Right hindlimb (tissue), 1 donor: ENCODE results near the gene CHST1.
A peak's percentile ranks its signal among the peaks of the same experiment; 100 is the strongest.

Experiments
- DNase-seq: peaks from one replicate; pipeline ENCODE4 v3.0.0-alpha.2; 2018

CHST1 gene

GRCh38 chr11:45643598-45644260 lies 21.7 kb downstream of the CHST1 start:
- no peak for DNase-seq

- DNase-seq = no peak
Observed at GRCh38 chr11:45641961-45642360, 23.5 kb downstream of the CHST1 start.

GRCh38 chr11:45638051-45638450 lies 27.4 kb downstream of the CHST1 start:
- DNase-seq = no peak

GRCh38 chr11:45635907-45636306 lies 29.5 kb downstream of the CHST1 start:
- no peak for DNase-seq

GRCh38 chr11:45625611-45626010 lies 39.8 kb downstream of the CHST1 start:
- DNase-seq = no peak

- no peak for DNase-seq
Observed at GRCh38 chr11:45624095-45624494, 41.3 kb downstream of the CHST1 start.

GRCh38 chr11:45622861-45623260 lies 42.6 kb downstream of the CHST1 start:
- no peak for DNase-seq

GRCh38 chr11:45622283-45622682 lies 43.1 kb downstream of the CHST1 start:
- DNase-seq = no peak

- DNase-seq = no peak
Observed at GRCh38 chr11:45621588-45621987, 43.8 kb downstream of the CHST1 start.

- no peak for DNase-seq
Observed at GRCh38 chr11:45620243-45620642, 45.2 kb downstream of the CHST1 start.

GRCh38 chr11:45618897-45619296 lies 46.5 kb downstream of the CHST1 start:
- DNase-seq = no peak

GRCh38 chr11:45617871-45618601 lies 47.4 kb downstream of the CHST1 start:
- no peak for DNase-seq

GRCh38 chr11:45616802-45617549 lies 48.4 kb downstream of the CHST1 start:
- DNase-seq = no peak

GRCh38 chr11:45615182-45615792 lies 50.1 kb downstream of the CHST1 start:
- DNase-seq = no peak

- DNase-seq = no peak
Observed at GRCh38 chr11:45614196-45614828, 51.1 kb downstream of the CHST1 start.

GRCh38 chr11:45610627-45611026 lies 54.8 kb downstream of the CHST1 start:
- no peak for DNase-seq

- DNase-seq = no peak
Observed at GRCh38 chr11:45609902-45610301, 55.5 kb downstream of the CHST1 start.

GRCh38 chr11:45609337-45609736 lies 56.1 kb downstream of the CHST1 start:
- DNase-seq = no peak

GRCh38 chr11:45607995-45608394 lies 57.4 kb downstream of the CHST1 start:
- peak; percentile 33 for DNase-seq

- DNase-seq = no peak
Observed at GRCh38 chr11:45606514-45607281, 58.7 kb downstream of the CHST1 start.

GRCh38 chr11:45605051-45605450 lies 60.4 kb downstream of the CHST1 start:
- no peak for DNase-seq
